ENCODE results near the gene PM20D1. TPM values are rescaled to one million over a fixed set of nuclear protein-coding genes. Genes with fewer than 3 reads are reported as not detected.

The PM20D1 gene
- total and polyA plus RNA-seq, 10 of the 15 experiments (the other 5 are each of a cell fraction or from before 2014, with no cell fraction given), result not detected

GRCh38 chr1:205800981-205801703 is 48.8 kb downstream of the PM20D1 start (continued):
- TF ChIP-seq CUX1 (IDR thresholded peaks at IDR 0.05; ENCODE audit: insufficient replicate concordance, low read depth, low read length) (no peak), CHD2 (IDR thresholded peaks at IDR 0.05; ENCODE audit: borderline replicate concordance, low read depth, low read length) (no peak), EGR1 (IDR thresholded peaks at IDR 0.05; ENCODE audit: borderline replicate concordance in 1 of 2, low read depth in 2 of 2, low read length in 2 of 2) (no peak)

- no peak for DNase-seq (ENCODE audit: low read depth, low spot score)
- no peak overlapping the region for H3K9ac ChIP-seq (ENCODE audit: control insufficient read depth, insufficient read depth, low read length)
- H3K4me1 ChIP-seq (ENCODE audit: control insufficient read depth, insufficient read depth, low read length), result no peaks in the 10 kb centered on the region; the same call in 1 of the 2 replicates
- RAD21 ChIA-PET (ENCODE audit: unreplicated experiment), result no interaction called here
- SMC1A ChIA-PET (ENCODE audit: uncharacterized antibody, unreplicated experiment), result no interaction called here
- no peaks in the 10 kb centered on the region for H3K79me2 ChIP-seq (ENCODE audit: control insufficient read depth, insufficient read depth, low read length)
- H3K36me3 ChIP-seq (ENCODE audit: control insufficient read depth in 2 of 2, insufficient read depth in 2 of 2, low read length in 1 of 2), result no peaks in the 10 kb centered on the region
- no peaks in the 10 kb centered on the region for H3K27me3 ChIP-seq (replicated peaks in 1 of 2; ENCODE audit: control insufficient read depth in 2 of 2, insufficient read depth in 2 of 2, low read length in 1 of 2)
- intact Hi-C loops (cut with micrococcal nuclease; ENCODE audit: unreplicated experiment) (no loop called here), in situ Hi-C loops (cut with MboI) (no loop called here)
- no peak for ATAC-seq
- no peak overlapping the region for H2AFZ ChIP-seq (ENCODE audit: control insufficient read depth, low read depth, low read length)
- no TSS peak for BruUV-seq (replicated peaks)
- FAIRE-seq, result no peak
- no peak overlapping the region for H3K4me3 ChIP-seq
- WGBS (ENCODE audit: insufficient coverage, insufficient replicate concordance, low lambda C conversion rate, missing lambda C conversion rate), result 38% methylated on average over 7 of the region's 7 CpGs
- H3K4me2 ChIP-seq (ENCODE audit: control insufficient read depth, insufficient read depth), result no peak overlapping the region
- H3K27ac ChIP-seq (ENCODE audit: control insufficient read depth, insufficient read depth), result no peak overlapping the region
- no peaks in the 10 kb centered on the region for H3K9me3 ChIP-seq (replicated peaks; ENCODE audit: control insufficient read depth, insufficient read depth, low read length)
- POLR2A ChIA-PET, result no interaction called here
- CTCF ChIA-PET, result interaction anchor here (0.6 to 0.8 kb wide), 2 partner anchors 14 to 177 kb away, joined by 3 read pairs; no protein-coding TSS in a partner anchor
- H4K20me1 ChIP-seq (ENCODE audit: control insufficient read depth, insufficient read depth), result no peaks in the 10 kb centered on the region
- no peak for TF ChIP-seq FOS (IDR thresholded peaks at IDR 0.05; ENCODE audit: borderline replicate concordance, extremely low read depth, insufficient read length)
- no peak for TF ChIP-seq PAX5 (IDR thresholded peaks at IDR 0.05; ENCODE audit: borderline replicate concordance, low read depth, low read length)
- no peak for TF ChIP-seq DPF2 (IDR thresholded peaks at IDR 0.05)
- no peak for TF ChIP-seq TCF12 (IDR thresholded peaks at IDR 0.05; ENCODE audit: low read depth, low read length)
- TF ChIP-seq NFIC (IDR thresholded peaks at IDR 0.05; ENCODE audit: low read depth, low read length), result no peak
- TF ChIP-seq NR2C2 (IDR thresholded peaks at IDR 0.05; ENCODE audit: borderline replicate concordance, control insufficient read depth, insufficient read length, low read depth), result no peak
- no peak for TF ChIP-seq ATF2 (IDR thresholded peaks at IDR 0.05; ENCODE audit: low read length)
- no peak for TF ChIP-seq ZBTB40 (IDR thresholded peaks at IDR 0.05; ENCODE audit: borderline replicate concordance)
Observed at GRCh38 chr1:205800427-205800826, 49.5 kb downstream of the PM20D1 start.
